IPS-18c (cell line): ENCODE measurements around the gene SLC39A10.

Experiments used
- H3K4me3 ChIP-seq: 2 replicates; pipeline ENCODE4 v1.7.0; 2013; ENCODE audit warnings: low read depth, mild to moderate bottlenecking, low read length, moderate library complexity; ENCODE audit not compliant: insufficient read depth
- H3K9me3 ChIP-seq: one replicate; pipeline ENCODE4 v1.6.1; 2013; ENCODE audit warnings: mild to moderate bottlenecking, low read length, moderate library complexity; ENCODE audit not compliant: control insufficient read depth, insufficient read depth

SLC39A10 gene

GRCh38 chr2:195656859-195657633 lies at the start of gene SLC39A10:
SLC39A10 (plus strand) TSS chr2:195657226; CDS start chr2:195680043, 22,817 bp downstream.
- no peaks in the 10 kb centered on the region for H3K9me3 ChIP-seq

GRCh38 chr2:195608768-195609454 lies 48.1 kb upstream of the SLC39A10 start:
- Histone ChIP-seq H3K9me3 (no peaks in the 10 kb centered on the region), H3K4me3 (no peak overlapping the region)

More at GRCh38 chr2:195656859-195657633, at the start of gene SLC39A10:
- H3K4me3 ChIP-seq, result peak within 1 kb of the TSS; percentile 94

GRCh38 chr2:195610717-195611116 lies 46.3 kb upstream of the SLC39A10 start:
- Histone ChIP-seq H3K9me3 (no peaks in the 10 kb centered on the region), H3K4me3 (no peak overlapping the region)

- Histone ChIP-seq H3K4me3 (no peak overlapping the region), H3K9me3 (peaks cover 3% of the 10 kb centered on the region)
Measured at GRCh38 chr2:195612611-195613495, 44.2 kb upstream of the SLC39A10 start.

GRCh38 chr2:195613922-195614321 lies 43.1 kb upstream of the SLC39A10 start:
- peaks cover 3% of the 10 kb centered on the region for H3K9me3 ChIP-seq
- H3K4me3 ChIP-seq, result no peak overlapping the region

- Histone ChIP-seq H3K4me3 (no peak overlapping the region), H3K9me3 (peaks cover 3% of the 10 kb centered on the region)
Measured at GRCh38 chr2:195619590-195619989, 37.4 kb upstream of the SLC39A10 start.

- peaks cover 3% of the 10 kb centered on the region for H3K9me3 ChIP-seq
- no peak overlapping the region for H3K4me3 ChIP-seq
Measured at GRCh38 chr2:195620501-195620900, 36.5 kb upstream of the SLC39A10 start.

- Histone ChIP-seq H3K4me3 (no peak overlapping the region), H3K9me3 (no peaks in the 10 kb centered on the region)
Measured at GRCh38 chr2:195622966-195623365, 34.1 kb upstream of the SLC39A10 start.

- H3K9me3 ChIP-seq, result no peaks in the 10 kb centered on the region
- H3K4me3 ChIP-seq, result no peak overlapping the region
Measured at GRCh38 chr2:195626507-195626906, 30.5 kb upstream of the SLC39A10 start.

GRCh38 chr2:195628666-195629065 lies 28.4 kb upstream of the SLC39A10 start:
- Histone ChIP-seq H3K4me3 (no peak overlapping the region), H3K9me3 (no peaks in the 10 kb centered on the region)

- no peaks in the 10 kb centered on the region for H3K9me3 ChIP-seq
- no peak overlapping the region for H3K4me3 ChIP-seq
Measured at GRCh38 chr2:195632856-195633572, 24.0 kb upstream of the SLC39A10 start.

GRCh38 chr2:195633573-195633870 lies 23.5 kb upstream of the SLC39A10 start:
- Histone ChIP-seq H3K4me3 (no peak overlapping the region), H3K9me3 (no peaks in the 10 kb centered on the region)

GRCh38 chr2:195633974-195634373 lies 23.1 kb upstream of the SLC39A10 start:
- H3K9me3 ChIP-seq, result no peaks in the 10 kb centered on the region
- H3K4me3 ChIP-seq, result no peak overlapping the region

GRCh38 chr2:195636890-195637289 lies 20.1 kb upstream of the SLC39A10 start:
- no peak overlapping the region for H3K4me3 ChIP-seq
- no peaks in the 10 kb centered on the region for H3K9me3 ChIP-seq

GRCh38 chr2:195638750-195639149 lies 18.3 kb upstream of the SLC39A10 start:
- Histone ChIP-seq H3K9me3 (no peaks in the 10 kb centered on the region), H3K4me3 (no peak overlapping the region)

GRCh38 chr2:195639238-195639858 lies 17.7 kb upstream of the SLC39A10 start:
- no peaks in the 10 kb centered on the region for H3K9me3 ChIP-seq
- no peak overlapping the region for H3K4me3 ChIP-seq

GRCh38 chr2:195639959-195640358 lies 17.1 kb upstream of the SLC39A10 start:
- Histone ChIP-seq H3K4me3 (no peak overlapping the region), H3K9me3 (no peaks in the 10 kb centered on the region)
